Measurements from ENCODE around the gene SYTL5. TPM values are rescaled to one million over a fixed set of nuclear protein-coding genes. Genes with fewer than 3 reads are reported as not detected.

Gene SYTL5
- total RNA-seq, 1 donor from 2014 or later, result 2.7 TPM

- no peak overlapping the region for H3K27ac Mint-ChIP-seq (ENCODE audit: unreplicated experiment)
- no peaks in the 10 kb centered on the region for H3K27me3 Mint-ChIP-seq (ENCODE audit: unreplicated experiment)
- no peak for DNase-seq (ENCODE audit: extremely low spot score, unreplicated experiment)
- H3K36me3 Mint-ChIP-seq (ENCODE audit: unreplicated experiment), result no peaks in the 10 kb centered on the region
- no peak for TF ChIP-seq CTCF (IDR thresholded peaks at IDR 0.05)
- H3K4me3 Mint-ChIP-seq (ENCODE audit: unreplicated experiment), result no peak overlapping the region
- no peaks in the 10 kb centered on the region for H3K4me1 Mint-ChIP-seq (ENCODE audit: unreplicated experiment)
- H3K9me3 Mint-ChIP-seq (ENCODE audit: unreplicated experiment), result peaks cover 29% of the 10 kb centered on the region
Observed at GRCh38 chrX:38069991-38070390, 63.6 kb downstream of the SYTL5 start.

- Mint-ChIP-seq H3K9me3 (ENCODE audit: unreplicated experiment) (peaks cover 15% of the 10 kb centered on the region), H3K36me3 (ENCODE audit: unreplicated experiment) (no peaks in the 10 kb centered on the region), H3K4me1 (ENCODE audit: unreplicated experiment) (peaks cover 21% of the 10 kb centered on the region), H3K27ac (ENCODE audit: unreplicated experiment) (no peak overlapping the region), H3K4me3 (ENCODE audit: unreplicated experiment) (no peak overlapping the region), H3K27me3 (ENCODE audit: unreplicated experiment) (no peaks in the 10 kb centered on the region)
- no peak for TF ChIP-seq CTCF (IDR thresholded peaks at IDR 0.05)
- DNase-seq (ENCODE audit: extremely low spot score, unreplicated experiment), result no peak
Observed at GRCh38 chrX:38079463-38079862, 73.1 kb downstream of the SYTL5 start.

- H3K27ac Mint-ChIP-seq (ENCODE audit: unreplicated experiment), result no peak overlapping the region
- peaks cover 15% of the 10 kb centered on the region for H3K9me3 Mint-ChIP-seq (ENCODE audit: unreplicated experiment)
- no peak for TF ChIP-seq CTCF (IDR thresholded peaks at IDR 0.05)
- DNase-seq (ENCODE audit: extremely low spot score, unreplicated experiment), result no peak
- no peak overlapping the region for H3K4me3 Mint-ChIP-seq (ENCODE audit: unreplicated experiment)
- peaks cover 23% of the 10 kb centered on the region for H3K4me1 Mint-ChIP-seq (ENCODE audit: unreplicated experiment)
- no peaks in the 10 kb centered on the region for H3K36me3 Mint-ChIP-seq (ENCODE audit: unreplicated experiment)
- H3K27me3 Mint-ChIP-seq (ENCODE audit: unreplicated experiment), result no peaks in the 10 kb centered on the region
Observed at GRCh38 chrX:38080808-38081207, 74.5 kb downstream of the SYTL5 start.

GRCh38 chrX:38081909-38082308 lies 75.6 kb downstream of the SYTL5 start:
- peaks cover 31% of the 10 kb centered on the region for H3K4me1 Mint-ChIP-seq (ENCODE audit: unreplicated experiment)

GRCh38 chrX:38082309-38082708 lies 76.0 kb downstream of the SYTL5 start:
- H3K27ac Mint-ChIP-seq (ENCODE audit: unreplicated experiment), result no peak overlapping the region
- no peak overlapping the region for H3K4me3 Mint-ChIP-seq (ENCODE audit: unreplicated experiment)
- no peak for DNase-seq (ENCODE audit: extremely low spot score, unreplicated experiment)

More at GRCh38 chrX:38081909-38082308, 75.6 kb downstream of the SYTL5 start:
- TF ChIP-seq CTCF (IDR thresholded peaks at IDR 0.05), result no peak
- no peak for DNase-seq (ENCODE audit: extremely low spot score, unreplicated experiment)
- H3K36me3 Mint-ChIP-seq (ENCODE audit: unreplicated experiment), result no peaks in the 10 kb centered on the region
- no peaks in the 10 kb centered on the region for H3K27me3 Mint-ChIP-seq (ENCODE audit: unreplicated experiment)
- H3K4me3 Mint-ChIP-seq (ENCODE audit: unreplicated experiment), result no peak overlapping the region
- H3K27ac Mint-ChIP-seq (ENCODE audit: unreplicated experiment), result no peak overlapping the region
- H3K9me3 Mint-ChIP-seq (ENCODE audit: unreplicated experiment), result peaks cover 15% of the 10 kb centered on the region

More at GRCh38 chrX:38082309-38082708, 76.0 kb downstream of the SYTL5 start:
- Mint-ChIP-seq H3K27me3 (ENCODE audit: unreplicated experiment) (no peaks in the 10 kb centered on the region), H3K4me1 (ENCODE audit: unreplicated experiment) (peaks cover 31% of the 10 kb centered on the region), H3K9me3 (ENCODE audit: unreplicated experiment) (peaks cover 15% of the 10 kb centered on the region), H3K36me3 (ENCODE audit: unreplicated experiment) (no peaks in the 10 kb centered on the region)
- TF ChIP-seq CTCF (IDR thresholded peaks at IDR 0.05), result no peak

Data from osteocyte (in vitro differentiated cells).